PC-3 (cell line): Measurements from ENCODE around the gene TMA7.

Experiments
- EZH2 ChIP-seq: fragments of 300-600 bp; sonication (generic); IDR thresholded peaks from one replicate; pipeline ENCODE4 v1.6.1; 2017; ENCODE audit warnings: antibody characterized with exemption, mild to moderate bottlenecking, low read length; ENCODE audit not compliant: unreplicated experiment
- EZH2phosphoT487 ChIP-seq: fragments of 300-600 bp; sonication (generic); IDR thresholded peaks from 2 replicates; pipeline ENCODE4 v1.6.1; 2018; ENCODE audit warnings: mild to moderate bottlenecking, antibody characterized with exemption, low read length, borderline replicate concordance
- TF ChIP-seq, protein P1 (sequence below): fragments of 300-600 bp; sonication (generic); conservative IDR thresholded peaks from 2 replicates; pipeline ENCODE4 v1.5.1; 2017; ENCODE audit warnings: antibody characterized with exemption, low read depth, mild to moderate bottlenecking, low read length

DNA sequence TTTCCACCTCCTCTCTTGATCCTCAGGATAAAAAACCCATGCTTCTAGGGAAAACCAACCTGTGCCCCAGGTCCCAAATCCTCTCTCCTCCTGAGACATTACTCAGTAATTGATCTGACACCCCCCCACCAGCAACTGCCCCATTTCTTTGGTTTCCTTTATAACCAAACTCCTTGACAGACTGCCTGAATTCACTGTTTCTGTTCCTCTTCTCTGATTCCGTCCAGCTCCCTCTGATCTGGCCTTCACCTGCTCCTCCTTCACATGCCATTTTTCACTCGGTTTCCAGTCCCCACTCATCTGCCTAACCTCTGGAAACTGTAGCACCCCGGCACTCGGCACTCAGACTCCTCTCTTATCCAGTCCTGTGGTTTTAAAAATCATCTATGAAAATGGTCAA is 2.2 kb upstream of the TMA7 start:
- TF ChIP-seq, protein P1, sequence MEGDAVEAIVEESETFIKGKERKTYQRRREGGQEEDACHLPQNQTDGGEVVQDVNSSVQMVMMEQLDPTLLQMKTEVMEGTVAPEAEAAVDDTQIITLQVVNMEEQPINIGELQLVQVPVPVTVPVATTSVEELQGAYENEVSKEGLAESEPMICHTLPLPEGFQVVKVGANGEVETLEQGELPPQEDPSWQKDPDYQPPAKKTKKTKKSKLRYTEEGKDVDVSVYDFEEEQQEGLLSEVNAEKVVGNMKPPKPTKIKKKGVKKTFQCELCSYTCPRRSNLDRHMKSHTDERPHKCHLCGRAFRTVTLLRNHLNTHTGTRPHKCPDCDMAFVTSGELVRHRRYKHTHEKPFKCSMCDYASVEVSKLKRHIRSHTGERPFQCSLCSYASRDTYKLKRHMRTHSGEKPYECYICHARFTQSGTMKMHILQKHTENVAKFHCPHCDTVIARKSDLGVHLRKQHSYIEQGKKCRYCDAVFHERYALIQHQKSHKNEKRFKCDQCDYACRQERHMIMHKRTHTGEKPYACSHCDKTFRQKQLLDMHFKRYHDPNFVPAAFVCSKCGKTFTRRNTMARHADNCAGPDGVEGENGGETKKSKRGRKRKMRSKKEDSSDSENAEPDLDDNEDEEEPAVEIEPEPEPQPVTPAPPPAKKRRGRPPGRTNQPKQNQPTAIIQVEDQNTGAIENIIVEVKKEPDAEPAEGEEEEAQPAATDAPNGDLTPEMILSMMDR, result no peak
- TF ChIP-seq EZH2phosphoT487 (no peak), EZH2 (no peak)
